SK-N-MC (cell line): Measurements from ENCODE around the gene DZIP1L.

Experiments used
- EZH2 ChIP-seq: fragments of 200-600 bp; sonication (generic); IDR thresholded peaks from one replicate; pipeline ENCODE4 v1.6.1; 2017; ENCODE audit warnings: antibody characterized with exemption
- FOXP2 ChIP-seq: optimal IDR thresholded peaks from 2 replicates; pipeline ENCODE3; 2011; ENCODE audit warnings: mild to moderate bottlenecking, moderate library complexity; ENCODE audit not compliant: insufficient read depth; ENCODE audit errors: extremely low read length, control extremely low read depth
- POLR2AphosphoS5 ChIP-seq: IDR thresholded peaks from 2 replicates; pipeline ENCODE4 v1.6.1; 2012; ENCODE audit warnings: mild to moderate bottlenecking, low read depth, low read length, borderline replicate concordance

DNA sequence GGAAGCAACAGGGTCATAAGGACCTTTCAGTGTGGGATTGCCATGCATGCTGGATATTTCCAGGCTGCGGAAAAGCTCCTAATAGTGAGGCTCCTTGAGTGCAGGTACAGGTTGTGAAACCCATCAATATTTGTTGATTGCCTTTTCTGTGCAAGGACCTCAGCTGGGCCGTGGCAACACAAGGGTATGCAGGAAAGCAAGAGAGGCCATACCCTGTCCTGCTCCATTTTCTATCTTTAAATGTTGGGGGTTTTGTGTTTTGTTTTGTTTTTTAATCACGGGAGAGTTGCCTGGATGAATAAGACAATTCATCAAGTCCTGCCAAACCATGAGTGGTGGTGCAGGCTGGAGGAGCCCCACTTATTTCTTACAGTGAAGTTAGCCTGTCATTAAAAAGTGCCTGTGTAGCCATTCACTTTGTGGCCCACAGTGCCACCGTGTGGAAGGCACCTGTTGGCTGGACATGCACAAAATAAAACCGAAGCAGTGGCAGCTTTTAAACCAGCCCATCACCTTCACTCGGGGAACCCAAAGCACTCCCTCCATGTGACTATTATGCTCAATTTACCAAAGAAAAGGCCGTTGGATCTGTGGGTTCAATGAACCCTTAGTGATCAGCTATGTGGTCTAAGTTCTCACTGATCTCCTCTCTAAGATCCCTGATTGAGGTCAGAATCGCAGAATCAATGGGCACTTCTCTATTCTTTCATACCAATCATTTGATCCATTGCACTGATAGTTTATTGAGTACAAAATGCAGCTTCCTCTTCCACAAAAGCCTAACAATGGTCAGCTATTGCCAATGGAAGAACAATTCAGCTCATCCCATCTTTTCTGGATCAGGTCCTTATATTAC is 63.2 kb downstream of the DZIP1L start:
- no peak for TF ChIP-seq EZH2
- TF ChIP-seq POLR2AphosphoS5, result no peak
- no peak for TF ChIP-seq FOXP2
